ENCODE data around the gene VAMP5.
A peak's percentile ranks its signal among the peaks of the same experiment; 100 is the strongest.

The VAMP5 gene

DNA sequence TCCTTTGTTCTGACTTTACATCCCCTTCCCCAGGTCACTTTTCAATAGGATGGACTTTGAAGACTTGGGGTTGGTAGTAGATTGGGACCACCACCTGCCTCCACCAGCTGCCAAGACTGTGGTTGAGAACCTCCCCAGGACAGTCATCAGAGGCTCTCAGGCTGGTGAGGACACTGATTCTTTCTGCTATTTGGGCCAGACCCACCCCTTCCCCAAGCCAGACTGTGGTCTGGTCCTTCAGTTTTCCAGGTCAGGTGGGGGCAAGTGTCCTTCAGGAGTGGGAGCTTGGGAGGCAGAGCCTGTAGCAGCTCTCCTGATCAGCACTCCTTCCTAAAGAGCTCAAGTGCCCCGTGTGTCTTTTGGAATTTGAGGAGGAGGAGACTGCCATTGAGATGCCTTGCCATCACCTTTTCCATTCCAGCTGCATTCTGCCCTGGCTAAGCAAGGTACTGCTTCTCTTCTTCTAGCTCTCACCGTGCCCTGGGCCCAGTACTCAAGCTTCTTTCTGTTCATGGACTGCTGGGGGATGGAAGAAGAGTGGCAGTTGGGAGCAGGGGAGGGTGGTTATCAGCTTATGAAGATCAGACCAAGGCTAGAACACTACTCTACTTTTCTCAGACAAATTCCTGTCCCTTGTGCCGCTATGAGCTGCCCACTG lies 12.4 kb downstream of the VAMP5 start:
- no peak for DNase-seq (ENCODE audit: insufficient read length, low spot score)
- FAIRE-seq: no peak
- TF ChIP-seq, protein P1, sequence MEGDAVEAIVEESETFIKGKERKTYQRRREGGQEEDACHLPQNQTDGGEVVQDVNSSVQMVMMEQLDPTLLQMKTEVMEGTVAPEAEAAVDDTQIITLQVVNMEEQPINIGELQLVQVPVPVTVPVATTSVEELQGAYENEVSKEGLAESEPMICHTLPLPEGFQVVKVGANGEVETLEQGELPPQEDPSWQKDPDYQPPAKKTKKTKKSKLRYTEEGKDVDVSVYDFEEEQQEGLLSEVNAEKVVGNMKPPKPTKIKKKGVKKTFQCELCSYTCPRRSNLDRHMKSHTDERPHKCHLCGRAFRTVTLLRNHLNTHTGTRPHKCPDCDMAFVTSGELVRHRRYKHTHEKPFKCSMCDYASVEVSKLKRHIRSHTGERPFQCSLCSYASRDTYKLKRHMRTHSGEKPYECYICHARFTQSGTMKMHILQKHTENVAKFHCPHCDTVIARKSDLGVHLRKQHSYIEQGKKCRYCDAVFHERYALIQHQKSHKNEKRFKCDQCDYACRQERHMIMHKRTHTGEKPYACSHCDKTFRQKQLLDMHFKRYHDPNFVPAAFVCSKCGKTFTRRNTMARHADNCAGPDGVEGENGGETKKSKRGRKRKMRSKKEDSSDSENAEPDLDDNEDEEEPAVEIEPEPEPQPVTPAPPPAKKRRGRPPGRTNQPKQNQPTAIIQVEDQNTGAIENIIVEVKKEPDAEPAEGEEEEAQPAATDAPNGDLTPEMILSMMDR (IDR thresholded peaks at IDR 0.05; ENCODE audit: insufficient read depth, missing control alignments): no peak

DNA sequence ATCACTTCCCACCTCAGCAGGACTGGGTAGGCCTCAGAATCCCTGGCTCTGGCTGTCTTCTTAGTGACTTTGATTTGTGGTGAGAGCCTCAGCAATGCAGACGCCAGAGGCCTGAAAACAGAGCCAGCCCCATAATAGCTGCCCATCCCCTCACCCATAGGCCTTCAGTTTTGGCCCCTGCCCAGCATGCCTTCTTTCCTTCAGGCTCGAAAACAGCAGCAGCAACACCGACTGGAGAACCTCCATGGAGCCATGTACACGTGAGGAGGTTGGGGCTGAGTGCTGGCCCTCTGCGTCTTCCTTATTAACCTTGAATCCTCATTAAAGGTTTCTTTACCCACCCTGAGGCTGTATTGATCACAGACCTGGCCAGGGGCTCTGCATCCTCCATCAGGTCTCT lies 13.0 kb downstream of the VAMP5 start:
- TF ChIP-seq, protein P1 (IDR thresholded peaks at IDR 0.05; ENCODE audit: insufficient read depth, missing control alignments): no peak
- no peak for DNase-seq (ENCODE audit: insufficient read length, low spot score)
- no peak for FAIRE-seq

DNA sequence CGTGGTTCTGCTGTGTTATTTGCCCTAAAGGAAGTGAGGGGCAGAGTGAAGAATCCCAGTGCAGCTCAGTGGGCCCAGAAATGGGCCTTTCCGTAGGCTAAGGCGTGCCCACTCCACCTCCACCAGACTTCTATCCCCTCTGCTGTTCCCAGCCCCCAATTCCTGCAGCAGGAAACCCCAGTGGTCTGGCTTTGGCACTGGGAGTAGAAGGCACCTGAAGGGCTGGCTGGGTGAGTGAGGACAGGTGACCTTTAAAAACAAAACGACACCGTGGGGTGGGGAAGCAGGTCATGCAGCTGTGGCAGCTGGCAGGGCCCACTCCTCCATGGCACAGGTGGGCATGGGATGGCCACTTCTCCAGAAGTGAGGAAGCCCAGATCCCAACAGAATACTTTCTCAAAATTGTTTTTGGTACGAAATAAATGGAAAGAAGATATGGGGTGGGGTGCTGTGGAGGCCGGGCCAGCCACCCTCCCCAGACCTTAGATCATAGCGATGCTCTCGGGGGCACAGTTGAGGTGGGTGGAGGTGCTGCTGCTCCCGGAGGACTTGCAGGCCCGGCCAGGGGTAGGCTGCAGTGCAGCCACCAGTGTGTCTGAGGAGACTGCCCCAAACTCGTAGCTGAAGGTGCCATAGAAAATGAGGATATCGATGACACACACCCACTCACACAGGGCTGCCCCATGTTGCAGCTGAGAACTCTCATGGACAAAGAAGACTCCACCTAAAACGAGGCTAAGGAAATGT lies 14.5 kb downstream of the VAMP5 start:
- TF ChIP-seq, protein P1 (IDR thresholded peaks at IDR 0.05; ENCODE audit: insufficient read depth, missing control alignments): no peak
- DNase-seq (ENCODE audit: insufficient read length, low spot score) (peak; percentile 4), FAIRE-seq (no peak)

DNA sequence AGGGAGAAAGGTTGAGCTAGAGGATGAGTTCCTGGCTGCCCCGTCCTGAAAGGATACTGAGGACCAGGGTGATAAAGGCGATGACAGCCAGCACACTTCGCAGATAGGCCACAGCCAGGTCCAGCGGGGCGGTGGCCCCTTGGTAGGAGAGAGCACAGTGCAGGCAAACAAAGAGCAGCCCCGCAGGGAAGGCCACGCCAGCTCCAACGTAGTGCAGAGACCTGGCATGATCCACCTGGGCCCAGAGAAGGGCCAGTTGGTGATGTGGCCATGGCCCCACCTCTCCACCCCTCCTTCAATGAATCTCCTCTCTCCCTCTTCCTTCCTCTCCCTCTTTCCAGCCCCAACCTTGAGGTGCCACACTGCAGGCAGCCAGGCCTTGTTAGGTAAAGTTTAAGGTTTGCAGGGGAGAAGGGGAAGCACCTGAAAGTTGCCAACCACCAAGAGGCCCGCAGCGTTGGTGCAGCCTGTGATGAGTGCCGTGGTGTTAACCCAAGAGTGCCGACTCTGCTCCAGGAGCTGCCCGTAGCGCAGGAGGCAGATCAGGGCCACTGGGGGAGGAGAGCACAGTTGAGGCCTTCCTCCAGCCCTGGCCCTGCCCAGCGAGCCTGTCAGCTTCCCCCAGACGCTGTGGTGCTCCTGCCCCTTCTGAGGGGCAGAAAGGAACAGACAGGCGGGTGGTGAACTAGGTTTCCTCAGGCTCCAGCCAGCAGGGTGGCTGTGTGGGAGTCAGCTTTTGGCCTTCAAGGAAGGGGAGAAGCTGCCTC lies 15.4 kb downstream of the VAMP5 start:
- DNase-seq (ENCODE audit: insufficient read length, low spot score) (peak; percentile 5), FAIRE-seq (no peak)
- TF ChIP-seq, protein P1 (IDR thresholded peaks at IDR 0.05; ENCODE audit: insufficient read depth, missing control alignments): no peak

DNA sequence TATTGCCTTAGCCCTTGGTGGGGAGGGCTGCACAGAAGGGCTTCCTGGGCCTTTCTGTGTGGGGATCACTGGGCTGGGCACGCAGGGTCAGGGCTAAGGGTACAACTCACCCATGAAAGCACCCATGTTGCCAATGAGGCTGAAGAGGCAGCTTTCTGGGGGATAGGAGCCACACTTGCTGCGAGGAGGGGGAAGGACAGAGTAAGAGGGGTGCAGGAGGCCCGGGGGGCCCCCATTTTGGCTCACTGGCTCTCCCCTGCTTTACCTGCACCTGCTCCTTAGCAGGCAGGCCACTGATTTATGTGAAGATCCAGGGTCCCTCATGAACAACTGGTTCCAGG lies 16.0 kb downstream of the VAMP5 start:
- no peak for FAIRE-seq

DNA sequence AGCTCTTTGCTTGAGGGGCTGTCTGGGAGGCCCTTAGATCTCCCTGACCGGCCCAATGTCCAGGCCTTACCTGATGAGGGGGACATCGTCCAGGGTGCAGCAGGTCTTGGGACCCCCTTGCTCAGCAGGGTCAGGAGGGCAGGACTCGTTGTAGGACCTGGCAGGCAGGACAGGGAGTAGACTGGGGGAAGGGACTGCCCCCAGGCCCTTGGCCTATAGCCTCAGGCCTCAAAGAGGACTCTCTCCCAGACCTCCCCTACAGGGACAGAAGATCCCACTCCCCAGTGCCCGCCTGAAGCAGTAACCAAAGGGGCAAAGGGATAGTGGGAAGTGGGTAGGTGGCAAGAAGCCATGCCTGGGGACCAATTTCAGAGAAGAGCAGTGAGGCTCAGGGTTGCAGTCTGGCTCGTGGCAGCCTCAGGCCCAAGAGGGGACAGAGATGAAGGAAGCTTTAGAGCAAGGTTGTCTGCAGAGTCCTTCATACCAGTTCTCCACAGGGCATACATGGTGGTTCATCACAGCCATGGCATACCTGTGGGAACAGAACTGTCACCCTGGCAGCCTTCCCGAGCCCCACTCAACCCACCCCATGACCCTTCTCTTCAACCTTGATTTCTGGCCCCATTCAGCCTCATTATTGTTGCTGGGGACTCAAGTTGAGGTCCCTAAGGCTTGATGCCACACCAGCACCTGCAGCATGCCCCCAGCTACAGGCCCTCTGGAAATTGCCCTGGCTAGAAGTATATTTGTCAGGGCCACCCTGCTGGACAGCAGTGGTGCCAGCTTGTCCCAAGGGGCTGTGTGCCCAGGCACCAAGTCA lies 16.9 kb downstream of the VAMP5 start:
- FAIRE-seq (no peak), DNase-seq (ENCODE audit: insufficient read length, low spot score) (peak; percentile 2)
- TF ChIP-seq, protein P1 (IDR thresholded peaks at IDR 0.05; ENCODE audit: insufficient read depth, missing control alignments): no peak

More for the DNA sequence above, 16.0 kb downstream of the VAMP5 start:
- TF ChIP-seq, protein P1 (IDR thresholded peaks at IDR 0.05; ENCODE audit: insufficient read depth, missing control alignments): no peak
- peak; percentile 7 for DNase-seq (ENCODE audit: insufficient read length, low spot score)

All from D721Med (cell line).